Endothelial cell of umbilical vein (primary cell): ENCODE results near the gene IPP.

Experiments
- CTCF ChIP-seq, 2 donors: IDR thresholded peaks; 1 replicate in 1 of 2; 2 replicates in 1 of 2; pipeline ENCODE4 v1.5.1; 2011; ENCODE audit warnings: low read length in 2 of 2, mild to moderate bottlenecking in 2 of 2, moderate library complexity in 2 of 2, control low read depth in 1 of 2, inconsistent platforms in 1 of 2, low read depth in 1 of 2; ENCODE audit not compliant: insufficient read depth in 1 of 2; ENCODE audit errors: extremely low read depth in 1 of 2
- JUN ChIP-seq: IDR thresholded peaks from 2 replicates; pipeline ENCODE4 v1.6.1; 2011; ENCODE audit warnings: borderline replicate concordance, low read depth; ENCODE audit not compliant: insufficient read length, insufficient read depth
- MAX ChIP-seq: IDR thresholded peaks from 2 replicates; pipeline ENCODE4 v1.6.1; 2011; ENCODE audit not compliant: insufficient read depth, insufficient read length
- POLR2A ChIP-seq: IDR thresholded peaks from 2 replicates; pipeline ENCODE4 v1.6.1; 2012; ENCODE audit warnings: low read depth, mild to moderate bottlenecking, control low read depth, low read length
- POLR2AphosphoS5 ChIP-seq: IDR thresholded peaks from 2 replicates; pipeline ENCODE4 v1.6.1; 2012; ENCODE audit warnings: low read depth, mild to moderate bottlenecking, control low read depth, low read length, moderate library complexity; ENCODE audit not compliant: insufficient read depth

GRCh38 chr1:45723248-45723930 lies 27.1 kb downstream of the IPP start:
- TF ChIP-seq CTCF (IDR thresholded peaks at IDR 0.05; ENCODE audit: extremely low read depth in 1 of 2, insufficient read depth in 1 of 2, low read depth in 1 of 2, low read length in 2 of 2) (no peak), MAX (no peak), JUN (no peak), POLR2AphosphoS5 (no peak), POLR2A (no peak)
